Measurements from ENCODE around the gene TAS2R3.

The TAS2R3 gene

DNA sequence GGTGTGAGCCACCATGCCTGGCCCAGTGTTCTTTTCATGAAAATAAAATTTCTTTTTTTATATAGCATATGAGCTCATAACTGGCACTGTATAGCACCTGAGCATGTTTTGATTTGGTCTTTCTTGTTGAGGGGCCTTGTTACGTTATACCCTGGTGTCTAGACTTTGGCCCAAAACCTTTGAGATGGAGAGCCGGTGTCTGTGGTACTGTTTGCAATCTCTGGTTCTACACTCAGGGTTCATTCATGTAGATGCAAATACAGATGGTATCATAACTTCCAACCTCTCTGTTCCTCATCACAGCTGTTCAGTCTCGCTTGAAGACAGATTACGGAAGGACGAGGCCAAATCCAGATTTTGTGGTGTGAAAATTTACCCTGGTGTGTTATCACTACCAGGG lies 26.0 kb downstream of the TAS2R3 start, which contains the start of gene TAS2R5:
Gene TAS2R5 (plus strand): TSS at position 301 of the 400 bp plus-strand sequence. CDS start 145 bp downstream, outside the sequence.
- DNase-seq (ENCODE audit: low read depth in 1 of 2, low spot score in 1 of 2), result no peak
- Histone ChIP-seq H3K27ac (replicated peaks) (no peak within 1 kb of the TSS), H3K4me3 (replicated peaks; ENCODE audit: insufficient read depth, low read length) (no peak within 1 kb of the TSS), H3K27me3 (ENCODE audit: insufficient read depth, poor library complexity, severe bottlenecking) (no peaks in the 10 kb centered on the region)
- TF ChIP-seq, protein P1, sequence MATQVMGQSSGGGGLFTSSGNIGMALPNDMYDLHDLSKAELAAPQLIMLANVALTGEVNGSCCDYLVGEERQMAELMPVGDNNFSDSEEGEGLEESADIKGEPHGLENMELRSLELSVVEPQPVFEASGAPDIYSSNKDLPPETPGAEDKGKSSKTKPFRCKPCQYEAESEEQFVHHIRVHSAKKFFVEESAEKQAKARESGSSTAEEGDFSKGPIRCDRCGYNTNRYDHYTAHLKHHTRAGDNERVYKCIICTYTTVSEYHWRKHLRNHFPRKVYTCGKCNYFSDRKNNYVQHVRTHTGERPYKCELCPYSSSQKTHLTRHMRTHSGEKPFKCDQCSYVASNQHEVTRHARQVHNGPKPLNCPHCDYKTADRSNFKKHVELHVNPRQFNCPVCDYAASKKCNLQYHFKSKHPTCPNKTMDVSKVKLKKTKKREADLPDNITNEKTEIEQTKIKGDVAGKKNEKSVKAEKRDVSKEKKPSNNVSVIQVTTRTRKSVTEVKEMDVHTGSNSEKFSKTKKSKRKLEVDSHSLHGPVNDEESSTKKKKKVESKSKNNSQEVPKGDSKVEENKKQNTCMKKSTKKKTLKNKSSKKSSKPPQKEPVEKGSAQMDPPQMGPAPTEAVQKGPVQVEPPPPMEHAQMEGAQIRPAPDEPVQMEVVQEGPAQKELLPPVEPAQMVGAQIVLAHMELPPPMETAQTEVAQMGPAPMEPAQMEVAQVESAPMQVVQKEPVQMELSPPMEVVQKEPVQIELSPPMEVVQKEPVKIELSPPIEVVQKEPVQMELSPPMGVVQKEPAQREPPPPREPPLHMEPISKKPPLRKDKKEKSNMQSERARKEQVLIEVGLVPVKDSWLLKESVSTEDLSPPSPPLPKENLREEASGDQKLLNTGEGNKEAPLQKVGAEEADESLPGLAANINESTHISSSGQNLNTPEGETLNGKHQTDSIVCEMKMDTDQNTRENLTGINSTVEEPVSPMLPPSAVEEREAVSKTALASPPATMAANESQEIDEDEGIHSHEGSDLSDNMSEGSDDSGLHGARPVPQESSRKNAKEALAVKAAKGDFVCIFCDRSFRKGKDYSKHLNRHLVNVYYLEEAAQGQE (IDR thresholded peaks at IDR 0.05; ENCODE audit: insufficient replicate concordance, low read depth), result no peak
- TF ChIP-seq POLR2AphosphoS5 (IDR thresholded peaks at IDR 0.05; ENCODE audit: low read depth) (no peak), SPI1 (IDR thresholded peaks at IDR 0.05; ENCODE audit: borderline replicate concordance, low read depth) (no peak), GABPA (IDR thresholded peaks at IDR 0.05; ENCODE audit: low read depth) (no peak)
- TF ChIP-seq, protein P2, sequence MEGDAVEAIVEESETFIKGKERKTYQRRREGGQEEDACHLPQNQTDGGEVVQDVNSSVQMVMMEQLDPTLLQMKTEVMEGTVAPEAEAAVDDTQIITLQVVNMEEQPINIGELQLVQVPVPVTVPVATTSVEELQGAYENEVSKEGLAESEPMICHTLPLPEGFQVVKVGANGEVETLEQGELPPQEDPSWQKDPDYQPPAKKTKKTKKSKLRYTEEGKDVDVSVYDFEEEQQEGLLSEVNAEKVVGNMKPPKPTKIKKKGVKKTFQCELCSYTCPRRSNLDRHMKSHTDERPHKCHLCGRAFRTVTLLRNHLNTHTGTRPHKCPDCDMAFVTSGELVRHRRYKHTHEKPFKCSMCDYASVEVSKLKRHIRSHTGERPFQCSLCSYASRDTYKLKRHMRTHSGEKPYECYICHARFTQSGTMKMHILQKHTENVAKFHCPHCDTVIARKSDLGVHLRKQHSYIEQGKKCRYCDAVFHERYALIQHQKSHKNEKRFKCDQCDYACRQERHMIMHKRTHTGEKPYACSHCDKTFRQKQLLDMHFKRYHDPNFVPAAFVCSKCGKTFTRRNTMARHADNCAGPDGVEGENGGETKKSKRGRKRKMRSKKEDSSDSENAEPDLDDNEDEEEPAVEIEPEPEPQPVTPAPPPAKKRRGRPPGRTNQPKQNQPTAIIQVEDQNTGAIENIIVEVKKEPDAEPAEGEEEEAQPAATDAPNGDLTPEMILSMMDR (IDR thresholded peaks at IDR 0.05; ENCODE audit: insufficient read depth, low read length), result no peak

DNA sequence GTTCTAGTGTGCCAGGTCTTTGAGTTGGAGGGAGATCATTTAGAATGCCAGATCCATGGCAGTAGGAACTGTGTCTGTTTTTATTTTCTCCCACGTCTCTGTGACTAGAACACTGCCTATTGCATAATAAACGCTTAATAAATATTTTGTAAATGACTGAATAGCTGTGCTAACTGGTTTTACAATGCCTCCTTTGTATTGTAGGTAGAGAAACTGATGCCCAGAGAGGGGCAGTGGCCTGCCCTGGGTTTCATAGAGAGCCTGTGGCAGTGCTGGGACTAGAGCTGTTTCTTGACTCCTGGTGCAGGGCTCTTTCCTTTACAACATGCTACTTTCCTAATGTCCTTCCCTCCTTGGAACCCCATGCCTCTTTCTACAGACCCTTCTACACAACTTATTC lies 28.6 kb downstream of the TAS2R3 start:
- no peak for DNase-seq (ENCODE audit: low read depth in 1 of 2, low spot score in 1 of 2)
- Histone ChIP-seq H3K27me3 (ENCODE audit: insufficient read depth, poor library complexity, severe bottlenecking) (no peaks in the 10 kb centered on the region), H3K27ac (replicated peaks) (no peak overlapping the region), H3K4me3 (replicated peaks; ENCODE audit: insufficient read depth, low read length) (no peak overlapping the region)
- TF ChIP-seq SPI1 (IDR thresholded peaks at IDR 0.05; ENCODE audit: borderline replicate concordance, low read depth) (no peak), GABPA (IDR thresholded peaks at IDR 0.05; ENCODE audit: low read depth) (no peak), POLR2AphosphoS5 (IDR thresholded peaks at IDR 0.05; ENCODE audit: low read depth) (no peak)
- TF ChIP-seq, protein P1 (IDR thresholded peaks at IDR 0.05; ENCODE audit: insufficient replicate concordance, low read depth), result no peak
- TF ChIP-seq, protein P2 (IDR thresholded peaks at IDR 0.05; ENCODE audit: insufficient read depth, low read length), result no peak

All from HL-60 (cell line).